OCI-LY1 (cell line): ENCODE data around the gene PHC1.

Source experiments
- H2AFZ ChIP-seq: fragments of 200-600 bp; sonication (generic), shearing (Covaris generic); 2 replicates; pipeline ENCODE4 v1.6.0; 2014; ENCODE audit warnings: antibody characterized with exemption, mild to moderate bottlenecking, low read length
- H3F3A ChIP-seq: fragments of 200-600 bp; sonication (generic), shearing (Covaris generic); 2 replicates; pipeline ENCODE4 v1.6.0; 2014; ENCODE audit warnings: mild to moderate bottlenecking, antibody characterized with exemption, low read length, moderate library complexity; ENCODE audit not compliant: insufficient read depth
- H3K27ac ChIP-seq: fragments of 200-600 bp; sonication (generic); 2 replicates; pipeline ENCODE4 v1.5.1; 2014; ENCODE audit warnings: low read length, mixed run types, mild to moderate bottlenecking, low read depth; ENCODE audit not compliant: poor library complexity, severe bottlenecking
- H3K27me3 ChIP-seq: fragments of 200-600 bp; sonication (generic); 2 replicates; pipeline ENCODE4 v1.6.0; 2014; ENCODE audit warnings: antibody characterized with exemption, mild to moderate bottlenecking, low read length, moderate library complexity; ENCODE audit not compliant: insufficient read depth
- H3K36me3 ChIP-seq: fragments of 200-600 bp; sonication (generic); 2 replicates; pipeline ENCODE4 v1.6.1; 2014; ENCODE audit warnings: mild to moderate bottlenecking, antibody characterized with exemption, low read length, moderate library complexity, mixed read lengths; ENCODE audit not compliant: insufficient read depth
- H3K4me1 ChIP-seq: fragments of 200-600 bp; sonication (generic); 2 replicates; pipeline ENCODE4 v1.5.1; 2014; ENCODE audit warnings: mild to moderate bottlenecking, low read length, moderate library complexity; ENCODE audit not compliant: insufficient read depth, severe bottlenecking
- H3K4me2 ChIP-seq: fragments of 200-600 bp; sonication (generic), shearing (Covaris generic); 2 replicates; pipeline ENCODE4 v1.6.1; 2014; ENCODE audit warnings: low read length
- H3K4me3 ChIP-seq: fragments of 200-600 bp; sonication (generic); 2 replicates; pipeline ENCODE4 v1.5.1; 2014; ENCODE audit warnings: low read length, low read depth, mild to moderate bottlenecking, mixed read lengths; ENCODE audit not compliant: poor library complexity, severe bottlenecking
- H3K79me2 ChIP-seq: fragments of 200-600 bp; shearing (Covaris generic); 2 replicates; pipeline ENCODE4 v1.6.1; 2016; ENCODE audit warnings: mixed run types, low read length, mixed read lengths; ENCODE audit not compliant: insufficient read depth
- H3K9ac ChIP-seq: fragments of 200-600 bp; sonication (generic), shearing (Covaris generic); 2 replicates; pipeline ENCODE4 v1.6.1; 2014; ENCODE audit warnings: mild to moderate bottlenecking, low read length, mixed read lengths
- H3K9me2 ChIP-seq: fragments of 200-600 bp; sonication (generic), shearing (Covaris generic); 2 replicates; pipeline ENCODE4 v1.6.1; 2014; ENCODE audit warnings: low read depth, mild to moderate bottlenecking, low read length, mixed read lengths
- H3K9me3 ChIP-seq: fragments of 200-600 bp; shearing (Covaris generic); 2 replicates; pipeline ENCODE4 v1.6.1; 2014; ENCODE audit warnings: low read length, mixed read lengths
- H4K20me1 ChIP-seq: fragments of 200-600 bp; sonication (generic), shearing (Covaris generic); 2 replicates; pipeline ENCODE4 v1.6.0; 2016; ENCODE audit warnings: mild to moderate bottlenecking, low read length; ENCODE audit not compliant: insufficient read depth
- CTCF ChIP-seq: fragments of 200-600 bp; sonication (generic), shearing (Covaris generic); IDR thresholded peaks from 2 replicates; pipeline ENCODE4 v1.5.1; 2017; ENCODE audit warnings: mild to moderate bottlenecking, antibody characterized with exemption, low read length, moderate library complexity, mixed read lengths
- EZH2 ChIP-seq: fragments of 200-600 bp; sonication (generic), shearing (Covaris generic); IDR thresholded peaks from 2 replicates; pipeline ENCODE4 v1.8.0; 2017; ENCODE audit warnings: borderline replicate concordance, mixed run types, mild to moderate bottlenecking, antibody characterized with exemption, low read length, moderate library complexity, mixed read lengths

PHC1 gene

GRCh38 chr12:8950702-8951478 is 36.6 kb downstream of the PHC1 start:
- Histone ChIP-seq H3K27me3 (no peaks in the 10 kb centered on the region), H3K4me2 (peak overlapping the region; percentile 90)
- TF ChIP-seq CTCF, result peak; percentile 12; the same call in 1 of the 2 replicates
- no peak for TF ChIP-seq EZH2

GRCh38 chr12:8951744-8952143 is 37.4 kb downstream of the PHC1 start:
- H3K36me3 ChIP-seq, result peaks cover 54% of the 10 kb centered on the region
- H3K27me3 ChIP-seq, result no peaks in the 10 kb centered on the region
- peaks cover 37% of the 10 kb centered on the region for H3K79me2 ChIP-seq
- H4K20me1 ChIP-seq, result no peaks in the 10 kb centered on the region
- H3K4me2 ChIP-seq, result peak overlapping the region; percentile 90; the same call in 1 of the 2 replicates
- no peaks in the 10 kb centered on the region for H3F3A ChIP-seq
- H3K9ac ChIP-seq, result no peak overlapping the region
- no peaks in the 10 kb centered on the region for H3K9me2 ChIP-seq
- H3K4me3 ChIP-seq, result no peak overlapping the region
- H3K4me1 ChIP-seq, result peaks cover 34% of the 10 kb centered on the region
- TF ChIP-seq CTCF (no peak), EZH2 (no peak)
- no peak overlapping the region for H3K27ac ChIP-seq
- H2AFZ ChIP-seq, result no peak overlapping the region
- H3K9me3 ChIP-seq, result peaks cover 6% of the 10 kb centered on the region; the same call in 1 of the 2 replicates

More at GRCh38 chr12:8950702-8951478, 36.6 kb downstream of the PHC1 start:
- Histone ChIP-seq H3K36me3 (peaks cover 55% of the 10 kb centered on the region), H3F3A (no peaks in the 10 kb centered on the region), H3K79me2 (peaks cover 41% of the 10 kb centered on the region), H3K4me3 (peak overlapping the region; percentile 89), H3K9ac (peak overlapping the region; percentile 89), H3K27ac (peak overlapping the region; percentile 79), H4K20me1 (no peaks in the 10 kb centered on the region), H3K9me3 (peaks cover 6% of the 10 kb centered on the region; the same call in 1 of the 2 replicates), H2AFZ (peak overlapping the region; percentile 34; the same call in 1 of the 2 replicates), H3K9me2 (no peaks in the 10 kb centered on the region), H3K4me1 (peaks cover 36% of the 10 kb centered on the region)

- peaks cover 50% of the 10 kb centered on the region for H3K36me3 ChIP-seq
- no peak overlapping the region for H3K4me2 ChIP-seq
- peaks cover 6% of the 10 kb centered on the region; the same call in 1 of the 2 replicates for H3K9me3 ChIP-seq
- H3K9me2 ChIP-seq, result no peaks in the 10 kb centered on the region
- no peaks in the 10 kb centered on the region for H3F3A ChIP-seq
- H3K79me2 ChIP-seq, result peaks cover 16% of the 10 kb centered on the region
- TF ChIP-seq EZH2 (no peak), CTCF (no peak)
- H3K4me3 ChIP-seq, result no peak overlapping the region
- H2AFZ ChIP-seq, result no peak overlapping the region
- H4K20me1 ChIP-seq, result no peaks in the 10 kb centered on the region
- peaks cover 14% of the 10 kb centered on the region for H3K4me1 ChIP-seq
- H3K27me3 ChIP-seq, result no peaks in the 10 kb centered on the region
- no peak overlapping the region for H3K27ac ChIP-seq
- no peak overlapping the region for H3K9ac ChIP-seq
Observed at GRCh38 chr12:8953773-8954402, 39.6 kb downstream of the PHC1 start.
